Measurements from ENCODE around the gene DIS3L2.

Gene DIS3L2

GRCh38 chr2:231955758-231956472, 5.6 kb upstream of the DIS3L2 start:
- no peak for DNase-seq (ENCODE audit: low spot score)

GRCh38 chr2:231957913-231958763, 3.4 kb upstream of the DIS3L2 start:
- no peak for DNase-seq (ENCODE audit: low spot score)

- no peak for DNase-seq (ENCODE audit: low spot score)
These were observed 634 bp upstream of the DIS3L2 start for GRCh38 chr2:231960810-231961348.

DNA sequence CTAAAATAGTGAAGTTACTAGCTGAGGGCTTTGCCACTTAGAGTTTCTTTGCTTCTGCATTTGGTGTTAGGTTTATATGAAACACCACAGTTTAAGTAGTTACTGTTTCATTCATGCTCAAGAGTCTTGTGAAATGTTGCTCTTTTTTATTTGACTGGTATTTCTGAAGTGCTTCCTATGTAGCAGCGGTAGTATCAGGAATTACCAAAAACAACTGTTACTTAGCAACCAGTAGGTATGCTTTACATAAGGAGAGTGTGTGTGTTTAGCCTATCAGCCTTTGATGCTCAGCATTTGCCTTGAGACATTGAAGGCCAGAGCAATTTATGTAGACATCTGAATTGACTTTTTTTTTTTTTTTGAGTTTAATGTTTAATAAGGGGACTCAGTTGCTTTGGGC, 3.6 kb downstream of the DIS3L2 start:
- no peak for DNase-seq (ENCODE audit: low spot score)

GRCh38 chr2:231966886-231967285, 5.4 kb downstream of the DIS3L2 start:
- no peak for DNase-seq (ENCODE audit: low spot score)

DNA sequence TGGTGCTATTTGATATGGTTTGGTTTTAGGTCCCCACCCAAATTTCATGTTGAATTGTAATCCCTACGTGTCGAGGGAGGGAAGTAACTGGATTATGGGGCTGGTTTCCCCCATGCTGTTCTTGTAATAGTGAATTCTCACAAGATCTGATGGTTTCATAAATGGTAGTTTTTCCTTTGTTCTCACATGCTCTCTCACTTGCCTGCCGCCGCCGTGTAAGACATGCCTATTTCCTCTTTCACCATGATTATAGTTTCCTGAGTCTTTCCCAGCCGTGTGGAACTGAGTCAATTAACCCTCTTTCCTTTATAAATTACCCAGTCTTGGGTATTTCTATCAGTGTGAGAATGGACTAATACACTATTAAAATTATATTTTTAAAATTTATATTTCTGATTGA, 7.3 kb downstream of the DIS3L2 start:
- no peak for DNase-seq (ENCODE audit: low spot score)

- DNase-seq (ENCODE audit: low spot score) = no peak
These were observed 8.9 kb downstream of the DIS3L2 start for GRCh38 chr2:231970461-231970860.

- DNase-seq (ENCODE audit: low spot score) = no peak
These were observed 13.5 kb downstream of the DIS3L2 start for GRCh38 chr2:231975001-231975400.

DNA sequence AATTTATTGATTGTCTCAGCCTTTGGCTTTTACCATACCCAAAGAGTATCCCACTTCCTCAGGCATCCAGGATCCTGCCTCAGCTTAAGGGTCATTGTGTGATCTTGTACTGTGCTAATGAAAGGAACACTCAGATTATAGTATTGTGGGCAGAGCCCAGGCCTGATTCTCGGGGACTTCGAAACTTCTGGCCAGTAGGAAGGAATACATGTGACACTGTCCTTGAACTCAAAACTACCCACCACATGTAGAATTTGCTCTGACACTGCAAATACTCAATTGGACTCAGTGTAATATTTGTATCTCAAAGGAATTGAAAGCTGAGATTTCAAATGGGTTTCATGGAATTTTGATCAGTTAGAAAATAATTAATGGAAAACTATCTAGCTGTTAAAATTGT, 15.9 kb downstream of the DIS3L2 start:
- DNase-seq (ENCODE audit: low spot score) = no peak

- DNase-seq (ENCODE audit: low spot score) = no peak
These were observed 23.5 kb downstream of the DIS3L2 start for GRCh38 chr2:231984992-231985391.

GRCh38 chr2:231985823-231986261, 24.3 kb downstream of the DIS3L2 start:
- no peak for DNase-seq (ENCODE audit: low spot score)

DNA sequence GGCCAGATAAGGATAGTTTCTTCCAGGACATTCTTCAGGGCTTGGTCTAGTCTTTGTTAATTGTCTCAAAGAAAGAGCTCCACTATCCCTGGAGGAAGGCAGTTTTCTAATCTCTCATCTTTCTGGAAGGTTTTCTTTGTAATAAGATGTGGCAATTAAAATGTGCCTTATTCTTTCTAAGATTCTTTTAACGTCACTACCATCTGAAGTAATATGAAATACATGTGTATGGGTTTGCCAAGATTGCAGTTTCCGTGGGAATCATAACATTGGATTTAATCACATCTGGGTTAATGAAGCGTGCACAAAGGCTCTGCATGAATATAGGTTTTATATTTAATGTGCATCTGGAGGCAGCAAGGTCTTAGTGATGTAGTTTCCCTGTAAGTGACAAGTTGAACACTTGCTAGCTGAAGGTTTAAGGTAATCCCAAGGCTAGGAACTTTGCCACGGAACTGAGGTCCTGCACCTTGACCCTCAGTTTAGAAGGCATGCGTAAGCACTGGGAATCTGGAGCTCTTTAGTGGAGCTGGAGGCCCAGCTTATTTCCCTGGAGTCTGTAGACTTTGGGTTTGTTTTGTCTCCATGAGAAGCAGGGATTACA, 25.7 kb downstream of the DIS3L2 start:
- DNase-seq (ENCODE audit: low spot score) = no peak

GRCh38 chr2:231988179-231988866, 26.8 kb downstream of the DIS3L2 start:
- DNase-seq (ENCODE audit: low spot score) = no peak

DNA sequence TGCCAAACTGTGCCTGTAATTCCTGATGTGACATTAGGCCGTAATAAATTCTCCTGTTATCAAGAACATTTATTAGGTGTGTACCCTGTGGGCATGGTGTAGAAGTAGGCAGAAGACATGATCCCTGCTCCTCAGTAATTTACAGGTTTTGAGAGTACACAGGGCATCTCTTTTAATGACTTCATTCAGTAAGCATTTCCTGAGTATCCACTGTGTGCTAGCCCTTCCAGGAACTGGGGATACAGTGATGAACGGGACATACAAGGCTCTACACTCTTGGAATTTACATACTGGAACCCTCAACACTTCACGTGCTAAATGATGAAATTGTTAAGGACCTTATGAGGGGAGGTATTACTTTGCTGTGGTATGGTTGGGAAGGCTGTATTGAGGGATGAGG, 30.2 kb downstream of the DIS3L2 start:
- DNase-seq (ENCODE audit: low spot score) = no peak

DNA sequence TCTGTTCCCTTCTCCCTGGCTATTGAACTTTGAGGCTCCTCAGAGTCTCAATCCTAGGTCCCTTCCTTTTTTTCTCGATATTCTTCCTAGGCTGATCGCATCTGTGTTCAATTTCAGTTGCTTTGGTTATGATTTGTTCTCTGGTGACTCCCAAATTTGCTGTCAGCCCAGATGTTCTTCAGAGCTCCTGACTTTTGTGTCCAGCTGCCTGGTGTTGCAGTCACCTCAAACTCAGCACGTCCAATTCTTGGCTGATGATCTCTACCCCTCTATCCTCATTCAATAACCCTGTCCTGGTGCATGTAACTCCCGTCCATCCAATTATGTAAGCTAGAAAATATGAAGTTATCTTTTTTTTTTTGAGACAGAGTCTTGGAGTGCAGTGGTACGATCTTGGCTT, 31.4 kb downstream of the DIS3L2 start:
- no peak for DNase-seq (ENCODE audit: low spot score)

- no peak for DNase-seq (ENCODE audit: low spot score)
These were observed 35.5 kb downstream of the DIS3L2 start for GRCh38 chr2:231996797-231997540.

GRCh38 chr2:231998046-231998445, 36.5 kb downstream of the DIS3L2 start:
- DNase-seq (ENCODE audit: low spot score) = no peak

- DNase-seq (ENCODE audit: low spot score) = no peak
These were observed 38.9 kb downstream of the DIS3L2 start for GRCh38 chr2:232000439-232000838.

- no peak for DNase-seq (ENCODE audit: low spot score)
These were observed 39.6 kb downstream of the DIS3L2 start for GRCh38 chr2:232001073-232001472.

- no peak for DNase-seq (ENCODE audit: low spot score)
These were observed 44.7 kb downstream of the DIS3L2 start for GRCh38 chr2:232006253-232006652.

- DNase-seq (ENCODE audit: low spot score) = no peak
These were observed 47.6 kb downstream of the DIS3L2 start for GRCh38 chr2:232008907-232009638.
